CD14-positive monocyte (primary cell): Measurements from ENCODE around the gene CNTN2. TPM values are rescaled to one million over a fixed set of nuclear protein-coding genes. Genes with fewer than 3 reads are reported as not detected.

ENCODE experiments used
- DNase-seq, 3 donors: peaks; one replicate each; pipeline ENCODE4 v3.0.0-alpha.2; 2011 to 2022
- H2AFZ ChIP-seq: 2 replicates; pipeline ENCODE4 v1.6.0; 2012; ENCODE audit warnings: mild to moderate bottlenecking, low read depth, low read length, inconsistent platforms; ENCODE audit not compliant: insufficient read depth, poor library complexity, severe bottlenecking
- H3K27ac ChIP-seq, 2 donors: 1 replicate in 1 of 2; 2 replicates in 1 of 2; pipeline ENCODE4 v1.5.1; 2012 to 2013; ENCODE audit warnings: low read length in 2 of 2, control low read depth in 1 of 2, inconsistent platforms in 1 of 2, low read depth in 1 of 2, mild to moderate bottlenecking in 1 of 2
- H3K27me3 ChIP-seq, 2 donors: one replicate each; pipeline versions ENCODE4 v1.6.0 to v1.6.1; 2011 to 2013; ENCODE audit warnings: low read length in 2 of 2; ENCODE audit not compliant: control insufficient read depth in 2 of 2, insufficient read depth in 2 of 2
- H3K36me3 ChIP-seq, 2 donors: replicated peaks in 1 of 2; 1 replicate in 1 of 2; 2 replicates in 1 of 2; pipeline versions ENCODE4 v1.5.1 to v1.6.1; 2012 to 2013; ENCODE audit warnings: low read length in 2 of 2, control low read depth in 1 of 2, inconsistent platforms in 1 of 2, mild to moderate bottlenecking in 1 of 2; ENCODE audit not compliant: insufficient read depth in 2 of 2, control insufficient read depth in 1 of 2
- H3K4me1 ChIP-seq, 2 donors: 1 replicate in 1 of 2; 2 replicates in 1 of 2; pipeline versions ENCODE4 v1.5.1 to v1.6.1; 2012 to 2013; ENCODE audit warnings: low read length in 2 of 2, control low read depth in 1 of 2, inconsistent platforms in 1 of 2, mild to moderate bottlenecking in 1 of 2, moderate library complexity in 1 of 2; ENCODE audit not compliant: insufficient read depth in 2 of 2, control insufficient read depth in 1 of 2
- H3K4me2 ChIP-seq: replicated peaks from 2 replicates; pipeline ENCODE3; 2012; ENCODE audit warnings: low read length, moderate library complexity, mild to moderate bottlenecking; ENCODE audit not compliant: poor library complexity, severe bottlenecking; ENCODE audit errors: extremely low read depth
- H3K4me3 ChIP-seq, 3 experiments: fragments of 200-600 bp in 1 of 3; sonication (generic) in 1 of 3; replicated peaks in 1 of 3; 1 replicate in 2 of 3; 2 replicates in 1 of 3; pipeline ENCODE4 v1.5.1; 2011 to 2013; ENCODE audit warnings: low read length in 3 of 3, mild to moderate bottlenecking in 3 of 3, control low read depth in 2 of 3, low read depth in 2 of 3, inconsistent platforms in 1 of 3, moderate library complexity in 1 of 3
- H3K79me2 ChIP-seq: 2 replicates; pipeline ENCODE4 v1.6.0; 2012; ENCODE audit warnings: mild to moderate bottlenecking, control low read depth, inconsistent platforms, low read length, moderate library complexity; ENCODE audit not compliant: insufficient read depth
- H3K9ac ChIP-seq: 2 replicates; pipeline ENCODE4 v1.6.0; 2017; ENCODE audit warnings: low read length, mild to moderate bottlenecking; ENCODE audit not compliant: insufficient read depth, poor library complexity, severe bottlenecking
- H3K9me3 ChIP-seq, 2 donors: replicated peaks in 1 of 2; 1 replicate in 1 of 2; 2 replicates in 1 of 2; pipeline versions ENCODE4 v1.5.1 to v1.6.1; 2012 to 2013; ENCODE audit warnings: low read length in 2 of 2, control low read depth in 1 of 2; ENCODE audit not compliant: control insufficient read depth in 1 of 2, insufficient read depth in 1 of 2
- H4K20me1 ChIP-seq: 2 replicates; pipeline ENCODE4 v1.6.0; 2012; ENCODE audit warnings: mild to moderate bottlenecking, low read length, control low read depth, moderate library complexity; ENCODE audit not compliant: insufficient read depth
- H3K27ac Mint-ChIP-seq, 7 donors: one replicate each; pipeline ENCODE4 v1.8.0; 2020; ENCODE audit warnings: mild to moderate bottlenecking in 7 of 7, mixed read lengths in 7 of 7, moderate library complexity in 6 of 7, inconsistent platforms in 2 of 7
- H3K27me3 Mint-ChIP-seq, 3 donors: one replicate each; pipeline ENCODE4 v1.8.0; 2021 to 2022; ENCODE audit warnings: low read depth in 3 of 3, mild to moderate bottlenecking in 3 of 3, mixed read lengths in 3 of 3, moderate library complexity in 3 of 3, inconsistent platforms in 1 of 3
- H3K36me3 Mint-ChIP-seq, 2 donors: one replicate each; pipeline ENCODE4 v1.8.0; 2020; ENCODE audit warnings: mixed read lengths in 2 of 2, inconsistent platforms in 1 of 2, mild to moderate bottlenecking in 1 of 2
- H3K4me1 Mint-ChIP-seq: one replicate; pipeline ENCODE4 v1.8.0; 2020; ENCODE audit warnings: mild to moderate bottlenecking, mixed read lengths
- H3K4me3 Mint-ChIP-seq, 2 donors: one replicate each; pipeline ENCODE4 v1.8.0; 2020; ENCODE audit warnings: mild to moderate bottlenecking in 2 of 2, mixed read lengths in 2 of 2, moderate library complexity in 1 of 2
- H3K9me3 Mint-ChIP-seq, 7 donors: one replicate each; pipeline ENCODE4 v1.8.0; 2020 to 2022; ENCODE audit warnings: mixed read lengths in 7 of 7, mild to moderate bottlenecking in 6 of 7, moderate library complexity in 6 of 7, inconsistent platforms in 2 of 7
- WGBS: methylation state at CpG from one replicate; pipeline ENCODE4 v1.1.5; 2013; ENCODE audit warnings: missing lambda C conversion rate; ENCODE audit not compliant: insufficient coverage; 5-methylcytosine and 5-hydroxymethylcytosine counted together
- intact Hi-C, 2 donors: fragments of 100-400 bp; cut with micrococcal nuclease; formaldehyde crosslinking; loops; one replicate each; pipeline versions ENCODE4 v1.15.0 to v1.15.1; 2023
- polyA plus RNA-seq, 3 donors: library from polyadenylated mRNA; depleted of rRNA in 1 of 3; unstranded in 2 of 3; stranded (reverse) in 1 of 3; fragments of 300-500 nt in 2 of 3; fragments of >200 nt in 1 of 3; fragmentation: Illumina TruSeq in 2 of 3; gene quantifications; 1 replicate in 2 of 3; 2 replicates in 1 of 3; pipeline ENCODE4 v1.2.3, GENCODE V29; 2012 to 2021
- TF ChIP-seq, protein P1 (sequence below): fragments of 200-600 bp; IDR thresholded peaks from one replicate; pipeline ENCODE4 v1.8.0; 2022; ENCODE audit warnings: antibody characterized with exemption, mild to moderate bottlenecking

CNTN2 gene
- polyA plus RNA-seq, 3 donors: not detected

DNA sequence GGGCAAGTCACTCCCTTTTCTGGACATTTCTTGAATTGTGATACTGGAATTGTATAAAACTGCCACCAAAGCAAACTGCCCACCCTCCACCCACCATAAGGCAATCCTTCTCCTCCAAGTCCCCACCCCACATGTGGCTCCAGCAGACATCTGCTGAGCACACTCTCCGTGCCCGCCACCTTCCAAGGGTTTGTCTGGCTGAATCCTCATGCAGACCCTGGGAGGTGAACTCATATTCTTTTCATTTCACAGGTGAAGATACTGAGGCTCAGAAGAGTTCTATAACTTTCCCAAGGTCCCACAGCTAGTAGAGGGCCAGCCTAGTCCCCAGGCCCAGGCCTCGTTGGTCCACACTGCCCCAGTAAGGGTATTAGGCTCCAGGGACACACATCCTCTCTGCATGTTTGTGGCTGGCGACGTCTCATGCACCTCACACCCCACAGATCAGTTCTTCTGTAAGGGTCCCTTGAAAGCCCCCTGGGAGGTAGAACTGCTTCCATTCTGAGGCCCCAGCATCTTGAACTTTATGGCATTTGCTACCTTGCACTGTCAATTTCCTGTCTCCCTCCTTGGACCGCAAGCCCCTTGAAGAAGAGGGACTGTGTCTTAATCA, 14.1 kb downstream of the CNTN2 start:
- Histone ChIP-seq H3K27me3 (no peaks in the 10 kb centered on the region), H3K4me3 (no peak overlapping the region), H3K4me1 (no peaks in the 10 kb centered on the region), H3K4me2 (no peak overlapping the region), H3K9me3 (no peaks in the 10 kb centered on the region), H3K9ac (no peak overlapping the region), H4K20me1 (no peaks in the 10 kb centered on the region), H3K79me2 (no peaks in the 10 kb centered on the region), H2AFZ (no peak overlapping the region), H3K36me3 (no peaks in the 10 kb centered on the region), H3K27ac (no peak overlapping the region)
- Mint-ChIP-seq H3K9me3 (no peaks in the 10 kb centered on the region), H3K36me3 (no peaks in the 10 kb centered on the region), H3K27me3 (peaks cover 3 to 8% (median 4%) of the 10 kb centered on the region in 3 donors), H3K4me3 (no peak overlapping the region), H3K27ac (no peak overlapping the region), H3K4me1 (no peaks in the 10 kb centered on the region)
- DNase-seq: no peak
- TF ChIP-seq, protein P1, sequence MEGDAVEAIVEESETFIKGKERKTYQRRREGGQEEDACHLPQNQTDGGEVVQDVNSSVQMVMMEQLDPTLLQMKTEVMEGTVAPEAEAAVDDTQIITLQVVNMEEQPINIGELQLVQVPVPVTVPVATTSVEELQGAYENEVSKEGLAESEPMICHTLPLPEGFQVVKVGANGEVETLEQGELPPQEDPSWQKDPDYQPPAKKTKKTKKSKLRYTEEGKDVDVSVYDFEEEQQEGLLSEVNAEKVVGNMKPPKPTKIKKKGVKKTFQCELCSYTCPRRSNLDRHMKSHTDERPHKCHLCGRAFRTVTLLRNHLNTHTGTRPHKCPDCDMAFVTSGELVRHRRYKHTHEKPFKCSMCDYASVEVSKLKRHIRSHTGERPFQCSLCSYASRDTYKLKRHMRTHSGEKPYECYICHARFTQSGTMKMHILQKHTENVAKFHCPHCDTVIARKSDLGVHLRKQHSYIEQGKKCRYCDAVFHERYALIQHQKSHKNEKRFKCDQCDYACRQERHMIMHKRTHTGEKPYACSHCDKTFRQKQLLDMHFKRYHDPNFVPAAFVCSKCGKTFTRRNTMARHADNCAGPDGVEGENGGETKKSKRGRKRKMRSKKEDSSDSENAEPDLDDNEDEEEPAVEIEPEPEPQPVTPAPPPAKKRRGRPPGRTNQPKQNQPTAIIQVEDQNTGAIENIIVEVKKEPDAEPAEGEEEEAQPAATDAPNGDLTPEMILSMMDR: no peak
- 100% methylated on average over 2 of the region's 6 CpGs for WGBS
- intact Hi-C loops: no loop called here

DNA sequence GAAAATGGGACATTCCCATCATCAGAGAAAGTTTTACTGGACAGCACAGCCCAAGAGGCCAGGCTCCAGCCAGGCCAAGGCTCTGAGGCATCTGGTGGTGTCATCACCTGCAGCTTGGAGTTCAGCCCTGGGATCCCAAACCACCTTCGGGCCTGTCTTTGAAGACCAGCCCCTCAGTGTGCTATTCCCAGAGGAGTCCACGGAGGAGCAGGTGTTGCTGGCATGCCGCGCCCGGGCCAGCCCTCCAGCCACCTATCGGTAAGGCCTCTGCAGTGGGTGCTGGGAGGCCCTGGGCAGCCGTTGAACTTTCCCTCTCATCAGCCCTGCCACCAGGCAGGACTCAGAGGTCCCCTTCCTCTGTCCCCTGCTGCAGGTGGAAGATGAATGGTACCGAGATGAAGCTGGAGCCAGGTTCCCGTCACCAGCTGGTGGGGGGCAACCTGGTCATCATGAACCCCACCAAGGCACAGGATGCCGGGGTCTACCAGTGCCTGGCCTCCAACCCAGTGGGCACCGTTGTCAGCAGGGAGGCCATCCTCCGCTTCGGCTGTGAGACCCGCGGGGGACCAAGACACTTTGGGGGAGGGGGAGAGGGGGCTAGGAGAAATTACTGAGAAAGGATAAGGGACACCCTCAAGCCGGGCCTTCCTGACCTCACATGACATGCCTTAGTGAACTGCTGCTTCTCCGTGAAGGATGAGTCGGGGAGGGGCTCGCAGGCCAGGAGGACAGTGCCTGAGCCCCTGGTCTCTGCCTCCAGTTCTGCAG, 15.0 kb downstream of the CNTN2 start:
- Histone ChIP-seq H2AFZ (no peak overlapping the region), H3K79me2 (no peaks in the 10 kb centered on the region), H3K4me1 (no peaks in the 10 kb centered on the region), H3K36me3 (no peaks in the 10 kb centered on the region), H3K27ac (no peak overlapping the region), H4K20me1 (no peaks in the 10 kb centered on the region), H3K27me3 (no peaks in the 10 kb centered on the region), H3K4me3 (no peak overlapping the region), H3K9me3 (no peaks in the 10 kb centered on the region), H3K4me2 (no peak overlapping the region), H3K9ac (no peak overlapping the region)
- H3K27ac Mint-ChIP-seq: no peak overlapping the region
- H3K27me3 Mint-ChIP-seq: peaks cover 3 to 6% (median 4%) of the 10 kb centered on the region in 3 donors
- intact Hi-C loops: no loop called here
- no peaks in the 10 kb centered on the region for H3K9me3 Mint-ChIP-seq
- H3K4me3 Mint-ChIP-seq: no peak overlapping the region
- WGBS: 99% methylated on average over 13 of the region's 19 CpGs
- TF ChIP-seq, protein P1: no peak
- H3K36me3 Mint-ChIP-seq: no peaks in the 10 kb centered on the region
- no peaks in the 10 kb centered on the region for H3K4me1 Mint-ChIP-seq
- DNase-seq: no peak
